H9 (cell line): ENCODE data around the gene UBE2V1. TPM values are rescaled to one million over a fixed set of nuclear protein-coding genes. Genes with fewer than 3 reads are reported as not detected.

ENCODE experiments used
- DNase-seq: peaks from one replicate; pipeline ENCODE4 v3.0.0-alpha.2; 2017
- H2AFZ ChIP-seq: one replicate; pipeline ENCODE4 v1.6.1; 2013; ENCODE audit warnings: mild to moderate bottlenecking, low read length, control low read depth, moderate library complexity
- H2AK5ac ChIP-seq: 2 replicates; pipeline ENCODE4 v1.6.1; 2013; ENCODE audit warnings: low read length, control low read depth, mixed read lengths; ENCODE audit not compliant: insufficient read length
- H2BK120ac ChIP-seq: one replicate; pipeline ENCODE4 v1.6.1; 2013; ENCODE audit warnings: low read depth, mild to moderate bottlenecking, low read length, control low read depth, inconsistent platforms; ENCODE audit not compliant: poor library complexity, severe bottlenecking
- H2BK12ac ChIP-seq: 2 replicates; pipeline ENCODE4 v1.6.1; 2013; ENCODE audit warnings: low read length, control low read depth, mixed read lengths, low read depth; ENCODE audit not compliant: insufficient read length
- H2BK15ac ChIP-seq: 2 replicates; pipeline ENCODE4 v1.6.1; 2013; ENCODE audit warnings: low read depth, low read length, control low read depth
- H2BK20ac ChIP-seq: one replicate; pipeline ENCODE4 v1.6.1; 2013; ENCODE audit warnings: low read depth, mild to moderate bottlenecking, low read length, control low read depth, inconsistent platforms; ENCODE audit not compliant: poor library complexity, severe bottlenecking
- H2BK5ac ChIP-seq: 2 replicates; pipeline ENCODE4 v1.6.1; 2013; ENCODE audit warnings: low read length, control low read depth, mixed read lengths; ENCODE audit not compliant: insufficient read length
- H3K14ac ChIP-seq: 2 replicates; pipeline ENCODE4 v1.6.1; 2013; ENCODE audit warnings: low read length, control low read depth; ENCODE audit not compliant: insufficient read depth
- H3K18ac ChIP-seq: 2 replicates; pipeline ENCODE4 v1.6.1; 2013; ENCODE audit warnings: low read depth, mild to moderate bottlenecking, mixed read lengths, low read length, control low read depth; ENCODE audit not compliant: insufficient read length
- H3K23ac ChIP-seq: 2 replicates; pipeline ENCODE4 v1.6.1; 2013; ENCODE audit warnings: low read length, control low read depth, mixed read lengths, low read depth; ENCODE audit not compliant: insufficient read length
- H3K23me2 ChIP-seq: 2 replicates; pipeline ENCODE4 v1.6.1; 2013; ENCODE audit warnings: low read depth, mild to moderate bottlenecking, mixed read lengths, low read length, control low read depth; ENCODE audit not compliant: insufficient read length, poor library complexity, severe bottlenecking
- H3K27ac ChIP-seq: 2 replicates; pipeline ENCODE4 v1.5.1; 2013; ENCODE audit warnings: low read length, control low read depth, mixed read lengths, low read depth; ENCODE audit not compliant: insufficient read length
- H3K27me3 ChIP-seq: 2 replicates; pipeline ENCODE4 v1.6.1; 2013; ENCODE audit warnings: low read length, control low read depth, inconsistent platforms; ENCODE audit not compliant: insufficient read depth
- H3K4ac ChIP-seq: 2 replicates; pipeline ENCODE4 v1.6.1; 2013; ENCODE audit warnings: low read depth, mild to moderate bottlenecking, control low read depth, inconsistent platforms, low read length, moderate library complexity
- H3K4me1 ChIP-seq: 2 replicates; pipeline ENCODE4 v1.6.1; 2013; ENCODE audit warnings: low read length, control low read depth, inconsistent platforms; ENCODE audit not compliant: insufficient read depth
- H3K4me2 ChIP-seq: 2 replicates; pipeline ENCODE4 v1.6.1; 2013; ENCODE audit warnings: low read length, control low read depth, mixed read lengths; ENCODE audit not compliant: insufficient read length, insufficient read depth
- H3K56ac ChIP-seq: 2 replicates; pipeline ENCODE4 v1.6.1; 2013; ENCODE audit warnings: low read depth, mild to moderate bottlenecking, mixed read lengths, low read length, control low read depth; ENCODE audit not compliant: insufficient read length
- H3K79me1 ChIP-seq: 2 replicates; pipeline ENCODE4 v1.6.1; 2013; ENCODE audit warnings: low read depth, mild to moderate bottlenecking, moderate library complexity, low read length, control low read depth, inconsistent platforms; ENCODE audit not compliant: insufficient read depth, poor library complexity, severe bottlenecking
- H3K79me2 ChIP-seq: 2 replicates; pipeline ENCODE4 v1.6.1; 2013; ENCODE audit warnings: low read length, control low read depth, inconsistent platforms; ENCODE audit not compliant: insufficient read depth
- H3K9ac ChIP-seq: 2 replicates; pipeline ENCODE4 v1.6.1; 2013; ENCODE audit warnings: low read length, control low read depth, mixed read lengths; ENCODE audit not compliant: insufficient read length; ENCODE audit errors: extremely low read depth
- H3K9me3 ChIP-seq: one replicate; pipeline ENCODE4 v1.6.1; 2013; ENCODE audit warnings: low read depth, low read length, inconsistent platforms; ENCODE audit not compliant: control insufficient read depth
- H3T11ph ChIP-seq: one replicate; pipeline ENCODE4 v1.6.1; 2013; ENCODE audit warnings: mild to moderate bottlenecking, low read length, control low read depth, inconsistent platforms
- H4K20me1 ChIP-seq: one replicate; pipeline ENCODE4 v1.6.1; 2013; ENCODE audit not compliant: control insufficient read depth, insufficient read length, insufficient read depth
- H4K5ac ChIP-seq: 2 replicates; pipeline ENCODE4 v1.6.1; 2013; ENCODE audit warnings: low read depth, mild to moderate bottlenecking, mixed read lengths, low read length, control low read depth; ENCODE audit not compliant: insufficient read length
- H4K8ac ChIP-seq: replicated peaks from 2 replicates; pipeline ENCODE4 v1.6.1; 2013; ENCODE audit warnings: low read length, control low read depth, mixed read lengths, low read depth; ENCODE audit not compliant: insufficient read length
- H4K91ac ChIP-seq: 2 replicates; pipeline ENCODE4 v1.6.1; 2013; ENCODE audit warnings: low read depth, mild to moderate bottlenecking, moderate library complexity, mixed read lengths, low read length, control low read depth; ENCODE audit not compliant: insufficient read length
- H3K27ac Mint-ChIP-seq, 3 experiments: 2 replicates in 2 of 3; 3 replicates in 1 of 3; pipeline ENCODE4 v1.8.0; 2020 to 2021; ENCODE audit warnings: mixed read lengths in 3 of 3, mild to moderate bottlenecking in 1 of 3, moderate library complexity in 1 of 3
- H3K27me3 Mint-ChIP-seq: 2 replicates; pipeline ENCODE4 v1.8.0; 2021; ENCODE audit warnings: low read depth, mild to moderate bottlenecking, moderate library complexity, mixed read lengths
- H3K36me3 Mint-ChIP-seq, 3 experiments: 2 replicates in 2 of 3; 3 replicates in 1 of 3; pipeline ENCODE4 v1.8.0; 2020 to 2021; ENCODE audit warnings: low read depth in 3 of 3, mixed read lengths in 3 of 3; ENCODE audit not compliant: insufficient read depth in 1 of 3
- H3K4me1 Mint-ChIP-seq, 2 experiments: 2 replicates each; pipeline ENCODE4 v1.8.0; 2020; ENCODE audit warnings: mixed read lengths in 2 of 2
- H3K4me3 Mint-ChIP-seq, 2 experiments: 2 replicates in 1 of 2; 3 replicates in 1 of 2; pipeline ENCODE4 v1.8.0; 2020 to 2021; ENCODE audit warnings: mild to moderate bottlenecking in 2 of 2, mixed read lengths in 2 of 2, moderate library complexity in 1 of 2
- H3K9me3 Mint-ChIP-seq, 2 experiments: 2 replicates in 1 of 2; 3 replicates in 1 of 2; pipeline ENCODE4 v1.8.0; 2020; ENCODE audit warnings: mild to moderate bottlenecking in 2 of 2, mixed read lengths in 2 of 2, moderate library complexity in 1 of 2
- WGBS: extraction: QIAGEN DNeasy Blood & Tissue Kit; methylation state at CpG from one replicate; pipeline ENCODE4 v1.1.7; 2013; ENCODE audit warnings: missing lambda C conversion rate, low lambda C conversion rate, mixed read lengths; ENCODE audit not compliant: insufficient read length; ENCODE audit errors: extremely low coverage; 5-methylcytosine and 5-hydroxymethylcytosine counted together
- total RNA-seq: library from RNA; stranded (reverse); gene quantifications from 2 replicates; pipeline ENCODE4 v1.2.1, GENCODE V29; 2021
- TF ChIP-seq, protein P1 (sequence below): fragments of 200-600 bp; sonication (generic); conservative IDR thresholded peaks from 3 replicates; pipeline ENCODE4 v1.8.0; 2021; ENCODE audit warnings: antibody characterized with exemption, mild to moderate bottlenecking

UBE2V1 gene
- total RNA-seq, 1 experiment from 2014 or later: 152 TPM

DNA sequence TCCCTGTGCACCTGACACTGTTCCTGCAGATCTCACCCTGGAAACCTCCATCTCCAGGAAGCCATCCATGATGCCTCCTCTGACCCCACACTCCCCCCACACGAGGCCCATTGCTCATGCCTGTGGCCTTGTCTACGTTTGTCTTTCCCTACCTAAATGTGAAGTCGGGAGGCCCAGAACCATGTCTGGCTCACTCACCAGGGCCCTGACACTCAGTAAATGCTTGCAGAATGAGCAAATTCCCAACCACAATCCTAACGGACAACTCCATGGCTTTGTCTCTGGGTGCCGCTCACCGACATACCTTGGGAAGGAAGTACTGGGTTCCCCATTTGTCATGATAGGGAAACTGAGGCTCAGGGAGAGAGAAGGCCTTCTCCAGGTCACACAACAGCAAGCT, 33.3 kb upstream of the UBE2V1 start:
- peak overlapping the region; percentile 23 for H4K5ac ChIP-seq
- TF ChIP-seq, protein P1, sequence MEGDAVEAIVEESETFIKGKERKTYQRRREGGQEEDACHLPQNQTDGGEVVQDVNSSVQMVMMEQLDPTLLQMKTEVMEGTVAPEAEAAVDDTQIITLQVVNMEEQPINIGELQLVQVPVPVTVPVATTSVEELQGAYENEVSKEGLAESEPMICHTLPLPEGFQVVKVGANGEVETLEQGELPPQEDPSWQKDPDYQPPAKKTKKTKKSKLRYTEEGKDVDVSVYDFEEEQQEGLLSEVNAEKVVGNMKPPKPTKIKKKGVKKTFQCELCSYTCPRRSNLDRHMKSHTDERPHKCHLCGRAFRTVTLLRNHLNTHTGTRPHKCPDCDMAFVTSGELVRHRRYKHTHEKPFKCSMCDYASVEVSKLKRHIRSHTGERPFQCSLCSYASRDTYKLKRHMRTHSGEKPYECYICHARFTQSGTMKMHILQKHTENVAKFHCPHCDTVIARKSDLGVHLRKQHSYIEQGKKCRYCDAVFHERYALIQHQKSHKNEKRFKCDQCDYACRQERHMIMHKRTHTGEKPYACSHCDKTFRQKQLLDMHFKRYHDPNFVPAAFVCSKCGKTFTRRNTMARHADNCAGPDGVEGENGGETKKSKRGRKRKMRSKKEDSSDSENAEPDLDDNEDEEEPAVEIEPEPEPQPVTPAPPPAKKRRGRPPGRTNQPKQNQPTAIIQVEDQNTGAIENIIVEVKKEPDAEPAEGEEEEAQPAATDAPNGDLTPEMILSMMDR: no peak
- no peak overlapping the region for H3K9ac ChIP-seq

More for the DNA sequence above, 33.3 kb upstream of the UBE2V1 start:
- H2BK20ac ChIP-seq: no peak overlapping the region
- Mint-ChIP-seq H3K4me3 (no peak overlapping the region; a peak in 1 of 5 replicates), H3K4me1 (peaks cover 42 to 59% of the 10 kb centered on the region in 2 experiments), H3K36me3 (peaks cover 23 to 54% (median 46%) of the 10 kb centered on the region in 3 experiments; a peak in 6 of 7 replicates), H3K27ac (peak overlapping the region; percentile 6 to 77 (median 74); a peak in 6 of 7 replicates), H3K9me3 (no peaks in the 10 kb centered on the region), H3K27me3 (no peaks in the 10 kb centered on the region)
- H2BK5ac ChIP-seq: peak overlapping the region; percentile 10
- no peak overlapping the region for H3K14ac ChIP-seq
- no peak overlapping the region for H2BK120ac ChIP-seq
- peaks cover 14% of the 10 kb centered on the region for H3K79me1 ChIP-seq
- H3K56ac ChIP-seq: no peak overlapping the region
- no peak overlapping the region for H3K23ac ChIP-seq
- no peak overlapping the region for H3K18ac ChIP-seq
- H3T11ph ChIP-seq: no peak overlapping the region
- no CpG with 5 or more reads among the region's 6 CpGs for WGBS
- no peak for DNase-seq
- H2AK5ac ChIP-seq: peak overlapping the region; percentile 18
- H2BK12ac ChIP-seq: no peak overlapping the region
- H4K20me1 ChIP-seq: no peaks in the 10 kb centered on the region
- H3K4me1 ChIP-seq: peaks cover 25% of the 10 kb centered on the region; the same call in 1 of the 2 replicates
- H3K4me2 ChIP-seq: no peak overlapping the region
- no peak overlapping the region for H4K8ac ChIP-seq
- no peak overlapping the region for H2AFZ ChIP-seq
- no peaks in the 10 kb centered on the region for H3K23me2 ChIP-seq
- H3K4ac ChIP-seq: no peak overlapping the region; the same call in 1 of the 2 replicates
- H3K79me2 ChIP-seq: peaks cover 12% of the 10 kb centered on the region; the same call in 1 of the 2 replicates
- H3K9me3 ChIP-seq: no peaks in the 10 kb centered on the region
- H2BK15ac ChIP-seq: no peak overlapping the region
- no peaks in the 10 kb centered on the region for H3K27me3 ChIP-seq
- H4K91ac ChIP-seq: no peak overlapping the region
- no peak overlapping the region for H3K27ac ChIP-seq
